ENCODE data around the gene SCNN1B.

GRCh38 chr16:23256440-23256839 is 45.7 kb upstream of the SCNN1B start:
- TF ChIP-seq EP300 (IDR thresholded peaks at IDR 0.05) (no peak), POLR2A (IDR thresholded peaks at IDR 0.05) (no peak)
